Sigmoid colon (tissue), 3 donors: Measurements from ENCODE around the gene ST6GALNAC2.
"Not testable (repeated sequence)": the region's sequence is repeated elsewhere in the genome, so short reads cannot be mapped to it uniquely, and the experiment has no call there.

Experiments
- CTCF ChIP-seq, 4 experiments: fragments of 450-650 bp in 3 of 4; fragments of 200-600 bp in 1 of 4; IDR thresholded peaks; one replicate each; pipeline ENCODE4 v1.5.1; 2016 to 2019; ENCODE audit warnings: antibody characterized with exemption in 4 of 4, mild to moderate bottlenecking in 3 of 4, moderate library complexity in 2 of 4
- POLR2A ChIP-seq, 2 donors: fragments of 450-650 bp; IDR thresholded peaks; one replicate each; pipeline ENCODE4 v1.6.1; 2016; ENCODE audit warnings: antibody characterized with exemption in 2 of 2, mild to moderate bottlenecking in 2 of 2, moderate library complexity in 2 of 2

- TF ChIP-seq POLR2A, CTCF (IDR thresholded peaks at IDR 0.05): not testable (repeated sequence)
Measured at GRCh38 chr17:76564991-76565727, 20.5 kb downstream of the ST6GALNAC2 start.
